Measurements from ENCODE around the gene RAPGEF4.

DNA sequence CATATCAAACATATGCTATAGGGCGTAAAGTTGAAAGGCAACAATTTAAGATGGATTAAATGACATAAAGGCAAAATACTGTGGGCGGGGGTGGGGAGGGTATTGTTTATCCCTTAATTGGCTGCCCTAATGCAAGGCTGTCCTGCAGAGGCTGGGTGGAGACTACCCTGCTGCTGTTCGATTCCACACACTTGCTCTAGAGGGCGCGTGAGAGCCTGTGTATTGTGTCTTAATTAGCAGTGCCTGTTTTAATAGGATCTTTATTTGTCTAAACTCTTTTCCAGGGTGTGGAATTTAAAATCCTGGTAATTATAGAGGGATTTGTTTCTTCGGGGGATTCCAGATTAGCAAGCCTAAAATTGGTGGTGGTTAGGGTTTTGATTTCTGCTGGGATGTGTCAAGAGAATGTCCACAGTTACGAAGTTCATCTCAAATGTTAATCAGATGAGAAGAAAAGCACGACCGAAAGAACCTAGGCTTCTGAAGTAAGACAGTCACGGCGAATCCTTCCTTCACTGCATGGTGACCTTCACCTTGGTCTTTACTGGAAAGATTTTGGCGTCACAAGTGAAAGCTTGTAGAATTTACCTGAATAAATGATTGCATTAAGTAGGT is 236.5 kb downstream of the RAPGEF4 start:
- TF ChIP-seq, protein P1, sequence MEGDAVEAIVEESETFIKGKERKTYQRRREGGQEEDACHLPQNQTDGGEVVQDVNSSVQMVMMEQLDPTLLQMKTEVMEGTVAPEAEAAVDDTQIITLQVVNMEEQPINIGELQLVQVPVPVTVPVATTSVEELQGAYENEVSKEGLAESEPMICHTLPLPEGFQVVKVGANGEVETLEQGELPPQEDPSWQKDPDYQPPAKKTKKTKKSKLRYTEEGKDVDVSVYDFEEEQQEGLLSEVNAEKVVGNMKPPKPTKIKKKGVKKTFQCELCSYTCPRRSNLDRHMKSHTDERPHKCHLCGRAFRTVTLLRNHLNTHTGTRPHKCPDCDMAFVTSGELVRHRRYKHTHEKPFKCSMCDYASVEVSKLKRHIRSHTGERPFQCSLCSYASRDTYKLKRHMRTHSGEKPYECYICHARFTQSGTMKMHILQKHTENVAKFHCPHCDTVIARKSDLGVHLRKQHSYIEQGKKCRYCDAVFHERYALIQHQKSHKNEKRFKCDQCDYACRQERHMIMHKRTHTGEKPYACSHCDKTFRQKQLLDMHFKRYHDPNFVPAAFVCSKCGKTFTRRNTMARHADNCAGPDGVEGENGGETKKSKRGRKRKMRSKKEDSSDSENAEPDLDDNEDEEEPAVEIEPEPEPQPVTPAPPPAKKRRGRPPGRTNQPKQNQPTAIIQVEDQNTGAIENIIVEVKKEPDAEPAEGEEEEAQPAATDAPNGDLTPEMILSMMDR (IDR thresholded peaks at IDR 0.05): peak; percentile 78
- TF ChIP-seq EZH2 (IDR thresholded peaks at IDR 0.05; ENCODE audit: borderline replicate concordance, insufficient read depth, low read depth, low read length, poor library complexity, severe bottlenecking): no peak

All from B cell (primary cell).